ENCODE measurements around the gene GATAD1.

Gene GATAD1

DNA sequence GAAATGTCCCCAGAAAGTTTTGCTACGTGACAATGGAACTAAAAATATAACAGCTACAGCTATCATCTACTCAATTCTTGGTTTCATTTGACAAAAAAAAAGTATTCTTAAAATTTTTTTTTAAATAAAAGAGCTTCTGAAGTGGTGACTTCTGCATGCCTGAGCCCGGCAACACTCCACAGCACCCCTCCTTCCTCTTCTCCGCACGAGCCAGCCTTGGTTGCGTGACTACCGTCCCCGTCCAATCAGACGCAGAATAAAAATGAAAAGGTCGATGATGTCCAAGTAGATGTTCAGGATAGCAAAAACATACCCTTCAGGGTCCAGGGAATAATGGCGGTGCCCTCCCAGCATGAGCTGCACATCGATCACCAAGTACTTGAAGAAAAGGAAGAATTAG, 34.5 kb upstream of the GATAD1 start:
- Histone ChIP-seq H3K4me1 (ENCODE audit: insufficient read depth, insufficient read length) (no peaks in the 10 kb centered on the region), H3K4me3 (ENCODE audit: insufficient read length, low read depth) (no peak overlapping the region), H3K36me3 (ENCODE audit: insufficient read depth, insufficient read length, low read length) (no peaks in the 10 kb centered on the region), H3K9me3 (ENCODE audit: insufficient read depth, low read length) (no peaks in the 10 kb centered on the region), H3K9ac (ENCODE audit: insufficient read length, low read depth) (no peak overlapping the region), H3K27me3 (ENCODE audit: insufficient read depth, insufficient read length) (no peaks in the 10 kb centered on the region)
- TF ChIP-seq ZNF274 (IDR thresholded peaks at IDR 0.05; ENCODE audit: low read depth, low read length) (no peak), YY1 (IDR thresholded peaks at IDR 0.05; ENCODE audit: insufficient read depth, insufficient read length) (no peak), SUZ12 (IDR thresholded peaks at IDR 0.05; ENCODE audit: extremely low read depth, insufficient read depth, insufficient read length) (no peak)
- no peak for DNase-seq (ENCODE audit: low read depth, low spot score)

GRCh38 chr7:92413550-92413949, 33.7 kb upstream of the GATAD1 start:
- TF ChIP-seq YY1 (IDR thresholded peaks at IDR 0.05; ENCODE audit: insufficient read depth, insufficient read length) (no peak), SUZ12 (IDR thresholded peaks at IDR 0.05; ENCODE audit: extremely low read depth, insufficient read depth, insufficient read length) (no peak), ZNF274 (IDR thresholded peaks at IDR 0.05; ENCODE audit: low read depth, low read length) (no peak)
- no peaks in the 10 kb centered on the region for H3K9me3 ChIP-seq (ENCODE audit: insufficient read depth, low read length)
- no peaks in the 10 kb centered on the region for H3K36me3 ChIP-seq (ENCODE audit: insufficient read depth, insufficient read length, low read length)
- no peak overlapping the region for H3K9ac ChIP-seq (ENCODE audit: insufficient read length, low read depth)
- no peak overlapping the region for H3K4me3 ChIP-seq (ENCODE audit: insufficient read length, low read depth)
- no peaks in the 10 kb centered on the region for H3K4me1 ChIP-seq (ENCODE audit: insufficient read depth, insufficient read length)
- no peak for DNase-seq (ENCODE audit: low read depth, low spot score)
- H3K27me3 ChIP-seq (ENCODE audit: insufficient read depth, insufficient read length): no peaks in the 10 kb centered on the region

DNA sequence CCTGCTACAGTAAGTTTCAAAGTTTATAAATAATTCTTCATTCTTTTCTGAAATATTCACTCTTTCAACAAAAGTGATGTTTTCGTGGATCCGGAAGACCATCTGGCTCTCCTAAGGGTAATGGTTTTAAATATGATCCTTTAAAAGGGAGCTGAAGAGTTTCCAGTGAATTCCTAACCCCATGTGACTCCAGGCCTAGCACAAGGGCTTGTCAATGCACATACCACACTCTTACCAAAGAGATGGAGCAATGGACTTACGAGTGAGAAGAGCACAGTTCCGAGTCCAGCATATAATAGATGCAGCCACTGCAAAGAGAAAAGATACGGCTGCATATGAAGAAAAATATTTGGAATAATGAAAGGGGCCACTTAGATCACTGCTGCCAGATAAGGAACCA, 32.1 kb upstream of the GATAD1 start:
- Histone ChIP-seq H3K4me3 (ENCODE audit: insufficient read length, low read depth) (no peak overlapping the region), H3K9me3 (ENCODE audit: insufficient read depth, low read length) (no peaks in the 10 kb centered on the region), H3K4me1 (ENCODE audit: insufficient read depth, insufficient read length) (no peaks in the 10 kb centered on the region), H3K36me3 (ENCODE audit: insufficient read depth, insufficient read length, low read length) (no peaks in the 10 kb centered on the region), H3K9ac (ENCODE audit: insufficient read length, low read depth) (no peak overlapping the region), H3K27me3 (ENCODE audit: insufficient read depth, insufficient read length) (no peaks in the 10 kb centered on the region)
- no peak for DNase-seq (ENCODE audit: low read depth, low spot score)
- TF ChIP-seq SUZ12 (IDR thresholded peaks at IDR 0.05; ENCODE audit: extremely low read depth, insufficient read depth, insufficient read length) (no peak), YY1 (IDR thresholded peaks at IDR 0.05; ENCODE audit: insufficient read depth, insufficient read length) (no peak), ZNF274 (IDR thresholded peaks at IDR 0.05; ENCODE audit: low read depth, low read length) (no peak)

DNA sequence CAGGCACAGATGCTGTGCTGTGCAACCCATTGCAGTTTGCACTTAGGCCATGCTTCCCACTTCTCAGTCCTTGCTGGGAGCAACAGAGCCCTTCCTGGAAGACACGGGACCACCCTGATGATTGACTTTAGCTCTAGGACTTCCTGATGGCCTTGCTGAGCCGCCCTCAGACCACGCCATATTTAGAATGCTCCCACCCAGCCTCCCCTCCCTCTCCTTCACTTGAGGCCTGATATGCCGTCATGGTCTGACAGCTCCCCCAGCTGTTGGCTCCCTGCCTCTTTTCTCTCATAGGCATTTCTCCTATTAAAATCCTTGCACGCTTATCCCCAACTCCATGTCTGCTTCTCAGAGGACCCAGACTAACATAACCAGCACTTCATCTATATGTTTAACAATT, 29.4 kb upstream of the GATAD1 start:
- DNase-seq (ENCODE audit: low read depth, low spot score): no peak
- Histone ChIP-seq H3K4me1 (ENCODE audit: insufficient read depth, insufficient read length) (no peaks in the 10 kb centered on the region), H3K27me3 (ENCODE audit: insufficient read depth, insufficient read length) (no peaks in the 10 kb centered on the region), H3K9ac (ENCODE audit: insufficient read length, low read depth) (no peak overlapping the region), H3K4me3 (ENCODE audit: insufficient read length, low read depth) (no peak overlapping the region), H3K36me3 (ENCODE audit: insufficient read depth, insufficient read length, low read length) (no peaks in the 10 kb centered on the region), H3K9me3 (ENCODE audit: insufficient read depth, low read length) (no peaks in the 10 kb centered on the region)
- TF ChIP-seq YY1 (IDR thresholded peaks at IDR 0.05; ENCODE audit: insufficient read depth, insufficient read length): no peak
- no peak for TF ChIP-seq ZNF274 (IDR thresholded peaks at IDR 0.05; ENCODE audit: low read depth, low read length)
- TF ChIP-seq SUZ12 (IDR thresholded peaks at IDR 0.05; ENCODE audit: extremely low read depth, insufficient read depth, insufficient read length): no peak

DNA sequence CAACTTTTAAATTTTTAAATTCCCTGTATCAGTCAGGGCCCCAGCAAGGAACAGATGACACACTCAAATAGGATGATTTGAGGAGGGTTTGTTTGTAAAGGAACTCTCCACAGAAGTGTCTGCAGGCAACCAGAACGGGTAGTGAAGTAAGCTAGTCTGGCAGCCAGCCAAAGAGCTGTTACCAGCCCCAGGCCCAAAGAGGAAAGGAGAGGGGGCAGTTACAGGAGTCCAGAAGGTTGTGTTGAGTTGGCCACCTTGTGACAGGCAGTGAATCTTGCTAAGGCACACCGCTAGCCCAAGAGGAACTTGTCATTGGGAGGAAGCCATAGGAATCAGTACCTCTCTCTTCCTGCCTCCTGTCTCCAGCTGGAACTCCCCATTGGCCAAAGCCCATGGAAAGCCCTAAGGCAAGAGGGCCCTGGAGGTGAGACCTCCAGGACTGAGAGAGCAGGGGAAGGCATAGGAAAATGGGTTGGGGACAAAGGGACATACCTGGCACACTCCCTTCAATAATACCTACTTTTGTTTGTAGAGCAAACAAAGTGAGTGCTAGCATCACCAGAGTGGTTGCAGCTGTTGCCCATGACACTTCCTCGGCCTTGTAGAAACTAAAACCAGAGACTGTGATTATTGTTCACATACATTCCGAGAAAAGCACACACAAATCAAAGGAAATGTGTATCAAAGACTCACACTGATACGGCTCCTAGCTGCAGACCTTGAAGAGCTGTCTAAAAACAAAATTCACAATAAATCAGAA, 25.4 kb upstream of the GATAD1 start:
- Histone ChIP-seq H3K4me3 (ENCODE audit: insufficient read length, low read depth) (no peak overlapping the region), H3K4me1 (ENCODE audit: insufficient read depth, insufficient read length) (peaks cover 2% of the 10 kb centered on the region), H3K9ac (ENCODE audit: insufficient read length, low read depth) (no peak overlapping the region), H3K36me3 (ENCODE audit: insufficient read depth, insufficient read length, low read length) (no peaks in the 10 kb centered on the region), H3K27me3 (ENCODE audit: insufficient read depth, insufficient read length) (no peaks in the 10 kb centered on the region), H3K9me3 (ENCODE audit: insufficient read depth, low read length) (no peaks in the 10 kb centered on the region)
- DNase-seq (ENCODE audit: low read depth, low spot score): no peak
- TF ChIP-seq YY1 (IDR thresholded peaks at IDR 0.05; ENCODE audit: insufficient read depth, insufficient read length): no peak
- no peak for TF ChIP-seq SUZ12 (IDR thresholded peaks at IDR 0.05; ENCODE audit: extremely low read depth, insufficient read depth, insufficient read length)
- no peak for TF ChIP-seq ZNF274 (IDR thresholded peaks at IDR 0.05; ENCODE audit: low read depth, low read length)

- Histone ChIP-seq H3K36me3 (ENCODE audit: insufficient read depth, insufficient read length, low read length) (no peaks in the 10 kb centered on the region), H3K9ac (ENCODE audit: insufficient read length, low read depth) (no peak overlapping the region), H3K4me1 (ENCODE audit: insufficient read depth, insufficient read length) (peaks cover 2% of the 10 kb centered on the region), H3K4me3 (ENCODE audit: insufficient read length, low read depth) (no peak overlapping the region), H3K27me3 (ENCODE audit: insufficient read depth, insufficient read length) (no peaks in the 10 kb centered on the region), H3K9me3 (ENCODE audit: insufficient read depth, low read length) (no peaks in the 10 kb centered on the region)
- no peak for DNase-seq (ENCODE audit: low read depth, low spot score)
- TF ChIP-seq SUZ12 (IDR thresholded peaks at IDR 0.05; ENCODE audit: extremely low read depth, insufficient read depth, insufficient read length) (no peak), ZNF274 (IDR thresholded peaks at IDR 0.05; ENCODE audit: low read depth, low read length) (no peak), YY1 (IDR thresholded peaks at IDR 0.05; ENCODE audit: insufficient read depth, insufficient read length) (no peak)
Observed at GRCh38 chr7:92422926-92423325, 24.4 kb upstream of the GATAD1 start.

- H3K9ac ChIP-seq (ENCODE audit: insufficient read length, low read depth): no peak overlapping the region
- no peak for DNase-seq (ENCODE audit: low read depth, low spot score)
- no peak overlapping the region for H3K4me3 ChIP-seq (ENCODE audit: insufficient read length, low read depth)
Observed at GRCh38 chr7:92423710-92424131, 23.6 kb upstream of the GATAD1 start.

More at GRCh38 chr7:92423710-92424131, 23.6 kb upstream of the GATAD1 start:
- TF ChIP-seq YY1 (IDR thresholded peaks at IDR 0.05; ENCODE audit: insufficient read depth, insufficient read length) (no peak), SUZ12 (IDR thresholded peaks at IDR 0.05; ENCODE audit: extremely low read depth, insufficient read depth, insufficient read length) (no peak), ZNF274 (IDR thresholded peaks at IDR 0.05; ENCODE audit: low read depth, low read length) (no peak)
- Histone ChIP-seq H3K27me3 (ENCODE audit: insufficient read depth, insufficient read length) (no peaks in the 10 kb centered on the region), H3K36me3 (ENCODE audit: insufficient read depth, insufficient read length, low read length) (no peaks in the 10 kb centered on the region), H3K9me3 (ENCODE audit: insufficient read depth, low read length) (no peaks in the 10 kb centered on the region), H3K4me1 (ENCODE audit: insufficient read depth, insufficient read length) (peaks cover 2% of the 10 kb centered on the region)

All from NT2/D1 (cell line).